ENCODE data around the gene NBEA.
A peak's percentile ranks its signal among the peaks of the same experiment; 100 is the strongest.
"Not testable (repeated sequence)": the region's sequence is repeated elsewhere in the genome, so short reads cannot be mapped to it uniquely, and the experiment has no call there.

NBEA gene

GRCh38 chr13:35646056-35646774 is 704.1 kb downstream of the NBEA start:
- no peak for DNase-seq (ENCODE audit: low read depth, low spot score)

GRCh38 chr13:35648201-35648600 is 706.1 kb downstream of the NBEA start:
- peak; percentile 19 for DNase-seq (ENCODE audit: low read depth, low spot score)

- DNase-seq (ENCODE audit: low read depth, low spot score), result no peak
These were observed 707.1 kb downstream of the NBEA start for GRCh38 chr13:35649162-35649561.

GRCh38 chr13:35659796-35660195 is 717.7 kb downstream of the NBEA start:
- DNase-seq (ENCODE audit: low read depth, low spot score), result no peak

GRCh38 chr13:35664747-35665146 is 722.7 kb downstream of the NBEA start:
- DNase-seq (ENCODE audit: low read depth, low spot score), result no peak

GRCh38 chr13:35669321-35669720 is 727.3 kb downstream of the NBEA start:
- DNase-seq (ENCODE audit: low read depth, low spot score), result no peak

GRCh38 chr13:35672611-35673010 is 730.5 kb downstream of the NBEA start:
- DNase-seq (ENCODE audit: low read depth, low spot score), result no peak

- DNase-seq (ENCODE audit: low read depth, low spot score), result no peak
These were observed 733.6 kb downstream of the NBEA start for GRCh38 chr13:35675651-35676050.

GRCh38 chr13:35677863-35678262 is 735.8 kb downstream of the NBEA start:
- not testable (repeated sequence) for DNase-seq (ENCODE audit: low read depth, low spot score)

- DNase-seq (ENCODE audit: low read depth, low spot score), result no peak
These were observed 739.6 kb downstream of the NBEA start for GRCh38 chr13:35681685-35682084.

- no peak for DNase-seq (ENCODE audit: low read depth, low spot score)
These were observed 742.4 kb downstream of the NBEA start for GRCh38 chr13:35684432-35684831.

- no peak for DNase-seq (ENCODE audit: low read depth, low spot score)
These were observed 745.3 kb downstream of the NBEA start for GRCh38 chr13:35687336-35687735.

- peak; percentile 33 for DNase-seq (ENCODE audit: low read depth, low spot score)
These were observed 748.6 kb downstream of the NBEA start for GRCh38 chr13:35690581-35691207.

- no peak for DNase-seq (ENCODE audit: low read depth, low spot score)
These were observed 751.2 kb downstream of the NBEA start for GRCh38 chr13:35693134-35693784.

- no peak for DNase-seq (ENCODE audit: low read depth, low spot score)
These were observed 752.0 kb downstream of the NBEA start for GRCh38 chr13:35694031-35694430.

GRCh38 chr13:35694549-35695447 is 752.7 kb downstream of the NBEA start:
- DNase-seq (ENCODE audit: low read depth, low spot score), result no peak

- DNase-seq (ENCODE audit: low read depth, low spot score), result no peak
These were observed 753.3 kb downstream of the NBEA start for GRCh38 chr13:35695448-35695770.

- no peak for DNase-seq (ENCODE audit: low read depth, low spot score)
These were observed 755.2 kb downstream of the NBEA start for GRCh38 chr13:35697186-35697730.

- DNase-seq (ENCODE audit: low read depth, low spot score), result peak; percentile 54
These were observed 757.0 kb downstream of the NBEA start for GRCh38 chr13:35698911-35699576.

GRCh38 chr13:35699825-35700510 is 757.9 kb downstream of the NBEA start:
- peak; percentile 72 for DNase-seq (ENCODE audit: low read depth, low spot score)

GRCh38 chr13:35700671-35701070 is 758.6 kb downstream of the NBEA start:
- DNase-seq (ENCODE audit: low read depth, low spot score), result peak; percentile 39
